Measurements from ENCODE around the gene GALNT18.
A peak's percentile ranks its signal among the peaks of the same experiment; 100 is the strongest.

GALNT18 gene

GRCh38 chr11:11552529-11553087 lies 69.2 kb downstream of the GALNT18 start:
- POLR2A ChIA-PET = no interaction called here
- no peak for TF ChIP-seq ZNF677 (tag by site-specific recombination; IDR thresholded peaks at IDR 0.05)
- TF ChIP-seq ZBTB7A (tag by site-specific recombination; IDR thresholded peaks at IDR 0.05; ENCODE audit: low read depth) = no peak
- TF ChIP-seq, protein P1, sequence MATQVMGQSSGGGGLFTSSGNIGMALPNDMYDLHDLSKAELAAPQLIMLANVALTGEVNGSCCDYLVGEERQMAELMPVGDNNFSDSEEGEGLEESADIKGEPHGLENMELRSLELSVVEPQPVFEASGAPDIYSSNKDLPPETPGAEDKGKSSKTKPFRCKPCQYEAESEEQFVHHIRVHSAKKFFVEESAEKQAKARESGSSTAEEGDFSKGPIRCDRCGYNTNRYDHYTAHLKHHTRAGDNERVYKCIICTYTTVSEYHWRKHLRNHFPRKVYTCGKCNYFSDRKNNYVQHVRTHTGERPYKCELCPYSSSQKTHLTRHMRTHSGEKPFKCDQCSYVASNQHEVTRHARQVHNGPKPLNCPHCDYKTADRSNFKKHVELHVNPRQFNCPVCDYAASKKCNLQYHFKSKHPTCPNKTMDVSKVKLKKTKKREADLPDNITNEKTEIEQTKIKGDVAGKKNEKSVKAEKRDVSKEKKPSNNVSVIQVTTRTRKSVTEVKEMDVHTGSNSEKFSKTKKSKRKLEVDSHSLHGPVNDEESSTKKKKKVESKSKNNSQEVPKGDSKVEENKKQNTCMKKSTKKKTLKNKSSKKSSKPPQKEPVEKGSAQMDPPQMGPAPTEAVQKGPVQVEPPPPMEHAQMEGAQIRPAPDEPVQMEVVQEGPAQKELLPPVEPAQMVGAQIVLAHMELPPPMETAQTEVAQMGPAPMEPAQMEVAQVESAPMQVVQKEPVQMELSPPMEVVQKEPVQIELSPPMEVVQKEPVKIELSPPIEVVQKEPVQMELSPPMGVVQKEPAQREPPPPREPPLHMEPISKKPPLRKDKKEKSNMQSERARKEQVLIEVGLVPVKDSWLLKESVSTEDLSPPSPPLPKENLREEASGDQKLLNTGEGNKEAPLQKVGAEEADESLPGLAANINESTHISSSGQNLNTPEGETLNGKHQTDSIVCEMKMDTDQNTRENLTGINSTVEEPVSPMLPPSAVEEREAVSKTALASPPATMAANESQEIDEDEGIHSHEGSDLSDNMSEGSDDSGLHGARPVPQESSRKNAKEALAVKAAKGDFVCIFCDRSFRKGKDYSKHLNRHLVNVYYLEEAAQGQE (tag by site-specific recombination; IDR thresholded peaks at IDR 0.05) = no peak
- TF ChIP-seq GLI4 (tag by site-specific recombination; IDR thresholded peaks at IDR 0.05) = no peak
- TF ChIP-seq ZNF48 (tag by site-specific recombination; IDR thresholded peaks at IDR 0.05) = no peak
- TF ChIP-seq ZNF133 (tag by site-specific recombination; IDR thresholded peaks at IDR 0.05) = no peak
- no peak for TF ChIP-seq WT1 (tag by site-specific recombination; IDR thresholded peaks at IDR 0.05)
- TF ChIP-seq ZFP69B (tag by site-specific recombination; IDR thresholded peaks at IDR 0.05) = no peak
- Histone ChIP-seq H3K4me1 (ENCODE audit: control insufficient read depth, insufficient read depth, low read length) (no peaks in the 10 kb centered on the region), H3K4me3 (ENCODE audit: low read depth, low read length) (no peak overlapping the region), H3K9me3 (ENCODE audit: control insufficient read depth, insufficient read depth, low read depth, low read length) (no peaks in the 10 kb centered on the region), H3K36me3 (ENCODE audit: control insufficient read depth in 2 of 2, insufficient read depth in 1 of 2, low read length in 2 of 2) (no peaks in the 10 kb centered on the region), H3K27ac (ENCODE audit: extremely low read depth, low read depth, low read length) (no peak overlapping the region)
- CTCF ChIA-PET = interaction anchor here (0.6 kb wide), 1 partner anchor 396 kb away, joined by 3 read pairs; no protein-coding TSS in a partner anchor

- H3K4me3 ChIP-seq (ENCODE audit: low read depth, low read length) = no peak overlapping the region
- H3K27ac ChIP-seq (ENCODE audit: extremely low read depth, low read depth, low read length) = no peak overlapping the region
- no peaks in the 10 kb centered on the region for H3K36me3 ChIP-seq (ENCODE audit: control insufficient read depth in 2 of 2, insufficient read depth in 1 of 2, low read length in 2 of 2)
- H3K9me3 ChIP-seq (ENCODE audit: control insufficient read depth, insufficient read depth, low read depth, low read length) = no peaks in the 10 kb centered on the region
- CTCF ChIA-PET = no interaction called here
- no peaks in the 10 kb centered on the region for H3K4me1 ChIP-seq (ENCODE audit: control insufficient read depth, insufficient read depth, low read length)
- TF ChIP-seq HOXC10 (CRISPR knock-in tag; IDR thresholded peaks at IDR 0.05) (no peak), KLF1 (tag by site-specific recombination; IDR thresholded peaks at IDR 0.05) (no peak), ZNF121 (tag by site-specific recombination; IDR thresholded peaks at IDR 0.05) (no peak)
- TF ChIP-seq, protein P1 (tag by site-specific recombination; IDR thresholded peaks at IDR 0.05) = peak; percentile 90
- POLR2A ChIA-PET = no interaction called here
Measured at GRCh38 chr11:11550534-11550933, 71.3 kb downstream of the GALNT18 start.

- Histone ChIP-seq H3K36me3 (ENCODE audit: control insufficient read depth in 2 of 2, insufficient read depth in 1 of 2, low read length in 2 of 2) (no peaks in the 10 kb centered on the region), H3K9me3 (ENCODE audit: control insufficient read depth, insufficient read depth, low read depth, low read length) (no peaks in the 10 kb centered on the region), H3K4me1 (ENCODE audit: control insufficient read depth, insufficient read depth, low read length) (no peaks in the 10 kb centered on the region), H3K4me3 (ENCODE audit: low read depth, low read length) (no peak overlapping the region), H3K27ac (ENCODE audit: extremely low read depth, low read depth, low read length) (no peak overlapping the region)
- ChIA-PET CTCF (interaction anchor here (0.6 to 0.9 kb wide), 2 partner anchors 76 to 612 kb away, joined by 3 to 4 read pairs; partner anchors contain the start of gene GALNT18), POLR2A (no interaction called here)
- TF ChIP-seq ZFP41 (tag by site-specific recombination; IDR thresholded peaks at IDR 0.05; ENCODE audit: borderline replicate concordance) (no peak), ZBTB20 (tag by site-specific recombination; IDR thresholded peaks at IDR 0.05) (no peak), ZNF248 (tag by site-specific recombination; IDR thresholded peaks at IDR 0.05) (no peak), ZNF416 (tag by site-specific recombination; IDR thresholded peaks at IDR 0.05) (no peak), BCL11B (tag by site-specific recombination; IDR thresholded peaks at IDR 0.05; ENCODE audit: low read depth) (no peak), ZNF747 (tag by site-specific recombination; IDR thresholded peaks at IDR 0.05) (no peak), ZNF223 (tag by site-specific recombination; IDR thresholded peaks at IDR 0.05) (no peak), ZNF768 (tag by site-specific recombination; IDR thresholded peaks at IDR 0.05) (no peak), ZNF544 (tag by site-specific recombination; IDR thresholded peaks at IDR 0.05) (no peak), ZNF837 (tag by site-specific recombination; IDR thresholded peaks at IDR 0.05) (no peak), SP3 (tag by site-specific recombination; IDR thresholded peaks at IDR 0.05) (no peak), ZNF449 (tag by site-specific recombination; IDR thresholded peaks at IDR 0.05) (no peak)
Measured at GRCh38 chr11:11545285-11546275, 76.2 kb downstream of the GALNT18 start.
